ENCODE results near the gene CNOT1. TPM values are rescaled to one million over a fixed set of nuclear protein-coding genes. Genes with fewer than 3 reads are reported as not detected.

Gene CNOT1
- total and polyA plus RNA-seq, 10 of the 15 experiments (the other 5 are each of a cell fraction or from before 2014, with no cell fraction given) = 101 to 246 (median 175) TPM

- ChIA-PET POLR2A (no interaction called here), SMC1A (ENCODE audit: uncharacterized antibody, unreplicated experiment) (no interaction called here), RAD21 (ENCODE audit: unreplicated experiment) (no interaction called here), CTCF (interaction anchor here (1.2 to 1.4 kb wide), 2 partner anchors 11 to 154 kb away, joined by 5 read pairs; no protein-coding TSS in a partner anchor)
- Histone ChIP-seq H3K9me3 (replicated peaks; ENCODE audit: control insufficient read depth, insufficient read depth, low read length) (no peaks in the 10 kb centered on the region), H3K4me1 (ENCODE audit: control insufficient read depth, insufficient read depth, low read length) (no peaks in the 10 kb centered on the region), H3K9ac (ENCODE audit: control insufficient read depth, insufficient read depth, low read length) (no peak overlapping the region), H3K4me3 (no peak overlapping the region), H3K4me2 (ENCODE audit: control insufficient read depth, insufficient read depth) (no peak overlapping the region), H4K20me1 (ENCODE audit: control insufficient read depth, insufficient read depth) (no peaks in the 10 kb centered on the region), H2AFZ (ENCODE audit: control insufficient read depth, low read depth, low read length) (no peak overlapping the region), H3K27ac (ENCODE audit: control insufficient read depth, insufficient read depth) (no peak overlapping the region), H3K36me3 (ENCODE audit: control insufficient read depth in 2 of 2, insufficient read depth in 2 of 2, low read length in 1 of 2) (no peaks in the 10 kb centered on the region), H3K27me3 (replicated peaks in 1 of 2; ENCODE audit: control insufficient read depth in 2 of 2, insufficient read depth in 2 of 2, low read length in 1 of 2) (0 out of 4 replicates have a peak, but pooled peaks cover 0 to 2% of the 10 kb centered on the region in 2 experiments), H3K79me2 (ENCODE audit: control insufficient read depth, insufficient read depth, low read length) (no peaks in the 10 kb centered on the region)
- intact Hi-C loops (cut with micrococcal nuclease; ENCODE audit: unreplicated experiment) = no loop called here
- DNase-seq (ENCODE audit: low read depth, low spot score) (no peak), ATAC-seq (peak; percentile 17; the same call in 1 of the 3 replicates), FAIRE-seq (no peak)
- BruUV-seq (replicated peaks) = no TSS peak
- WGBS (ENCODE audit: insufficient coverage, insufficient replicate concordance, low lambda C conversion rate, missing lambda C conversion rate) = 71% methylated on average over 20 of the region's 20 CpGs
- in situ Hi-C loops (cut with MboI) = loop anchor here (25.0 kb wide), 1 partner anchor 231 kb away; the partner anchor contains the start of gene GOT2
- no peak for TF ChIP-seq BACH1 (IDR thresholded peaks at IDR 0.05; ENCODE audit: borderline replicate concordance)
- TF ChIP-seq CUX1 (IDR thresholded peaks at IDR 0.05; ENCODE audit: insufficient replicate concordance, low read depth, low read length) = no peak
- TF ChIP-seq IKZF2 (IDR thresholded peaks at IDR 0.05) = no peak
- TF ChIP-seq CTCF (IDR thresholded peaks at IDR 0.05 in 2 of 3, conservative IDR thresholded peaks at IDR 0.05 in 1 of 3; ENCODE audit: control insufficient read depth in 2 of 3, extremely low read depth in 1 of 3, insufficient read depth in 1 of 3, low read depth in 3 of 3, low read length in 3 of 3) = no peak
- no peak for TF ChIP-seq SUPT20H (IDR thresholded peaks at IDR 0.05; ENCODE audit: borderline replicate concordance, control insufficient read depth, low read depth, low read length)
- no peak for TF ChIP-seq TCF3 (IDR thresholded peaks at IDR 0.05; ENCODE audit: borderline replicate concordance, insufficient read depth, low read depth, low read length)
- no peak for TF ChIP-seq ATF2 (IDR thresholded peaks at IDR 0.05; ENCODE audit: low read length)
- TF ChIP-seq HCFC1 (IDR thresholded peaks at IDR 0.05; ENCODE audit: low read length) = no peak
Observed at GRCh38 chr16:58506241-58507194, 123.1 kb downstream of the CNOT1 start.
